AG09309 (cell line): ENCODE data around the gene CNKSR1.
A peak's percentile ranks its signal among the peaks of the same experiment; 100 is the strongest.

Experiments
- DNase-seq: peaks from one replicate; pipeline ENCODE4 v3.0.0-alpha.2; 2010; ENCODE audit warnings: low read depth
- H3K4me3 ChIP-seq: 2 replicates; pipeline ENCODE4 v1.5.1; 2011; ENCODE audit warnings: mild to moderate bottlenecking, low read depth, low read length, moderate library complexity; ENCODE audit not compliant: control insufficient read depth
- TF ChIP-seq, protein P1 (sequence below): IDR thresholded peaks from 2 replicates; pipeline ENCODE4 v1.5.1; 2011; ENCODE audit warnings: mild to moderate bottlenecking, low read depth, low read length, inconsistent platforms; ENCODE audit not compliant: insufficient read depth, control insufficient read depth; ENCODE audit errors: missing control alignments

Gene CNKSR1

DNA sequence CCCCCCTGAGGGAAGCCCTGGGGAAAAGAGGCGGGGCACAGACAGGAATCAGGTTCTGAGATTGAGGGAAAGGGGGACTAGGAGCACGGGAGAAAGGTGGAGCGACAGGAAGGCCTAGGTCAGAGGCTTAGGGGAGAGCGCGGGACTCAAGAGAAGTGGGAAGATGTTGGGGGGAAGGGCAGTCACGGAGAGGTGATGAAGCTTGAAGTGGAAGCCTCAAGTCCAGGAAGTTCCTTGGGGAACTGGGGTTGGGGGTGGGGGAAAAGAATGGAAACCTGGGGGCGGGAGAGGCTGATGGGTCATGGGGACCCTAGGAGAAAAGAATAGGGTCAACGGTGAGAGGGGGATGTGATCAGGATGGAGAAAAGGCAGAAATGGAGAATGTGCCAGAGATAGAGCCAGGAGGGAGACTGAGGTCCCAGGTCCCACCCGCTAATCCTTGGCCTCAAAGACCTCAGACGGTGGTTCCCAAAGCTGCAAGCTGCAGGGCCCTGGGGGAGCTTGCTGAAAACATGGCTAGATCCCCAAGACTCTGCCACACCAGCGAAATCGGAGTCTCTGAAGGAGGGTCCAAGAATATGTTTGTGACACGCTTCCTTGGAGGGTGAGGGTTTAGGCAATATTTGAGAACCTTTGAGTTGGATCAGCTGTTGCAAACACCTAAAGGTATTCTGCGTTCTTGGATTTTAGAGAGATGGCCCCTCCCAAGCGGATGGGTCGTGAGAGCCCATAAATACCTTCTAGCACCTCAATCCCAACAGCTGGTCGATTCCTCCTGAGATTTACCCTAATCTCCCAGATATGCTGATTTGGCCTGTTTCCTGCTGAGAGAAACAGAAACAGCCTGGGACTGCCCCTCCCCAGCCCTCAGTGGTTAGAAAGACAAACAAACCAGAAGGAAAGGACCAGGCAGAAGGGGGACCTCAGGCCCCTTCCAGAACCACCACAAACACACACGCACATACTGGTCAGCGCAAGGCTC, 12.1 kb upstream of the CNKSR1 start:
- H3K4me3 ChIP-seq, result no peak overlapping the region
- TF ChIP-seq, protein P1, sequence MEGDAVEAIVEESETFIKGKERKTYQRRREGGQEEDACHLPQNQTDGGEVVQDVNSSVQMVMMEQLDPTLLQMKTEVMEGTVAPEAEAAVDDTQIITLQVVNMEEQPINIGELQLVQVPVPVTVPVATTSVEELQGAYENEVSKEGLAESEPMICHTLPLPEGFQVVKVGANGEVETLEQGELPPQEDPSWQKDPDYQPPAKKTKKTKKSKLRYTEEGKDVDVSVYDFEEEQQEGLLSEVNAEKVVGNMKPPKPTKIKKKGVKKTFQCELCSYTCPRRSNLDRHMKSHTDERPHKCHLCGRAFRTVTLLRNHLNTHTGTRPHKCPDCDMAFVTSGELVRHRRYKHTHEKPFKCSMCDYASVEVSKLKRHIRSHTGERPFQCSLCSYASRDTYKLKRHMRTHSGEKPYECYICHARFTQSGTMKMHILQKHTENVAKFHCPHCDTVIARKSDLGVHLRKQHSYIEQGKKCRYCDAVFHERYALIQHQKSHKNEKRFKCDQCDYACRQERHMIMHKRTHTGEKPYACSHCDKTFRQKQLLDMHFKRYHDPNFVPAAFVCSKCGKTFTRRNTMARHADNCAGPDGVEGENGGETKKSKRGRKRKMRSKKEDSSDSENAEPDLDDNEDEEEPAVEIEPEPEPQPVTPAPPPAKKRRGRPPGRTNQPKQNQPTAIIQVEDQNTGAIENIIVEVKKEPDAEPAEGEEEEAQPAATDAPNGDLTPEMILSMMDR, result no peak
- no peak for DNase-seq

DNA sequence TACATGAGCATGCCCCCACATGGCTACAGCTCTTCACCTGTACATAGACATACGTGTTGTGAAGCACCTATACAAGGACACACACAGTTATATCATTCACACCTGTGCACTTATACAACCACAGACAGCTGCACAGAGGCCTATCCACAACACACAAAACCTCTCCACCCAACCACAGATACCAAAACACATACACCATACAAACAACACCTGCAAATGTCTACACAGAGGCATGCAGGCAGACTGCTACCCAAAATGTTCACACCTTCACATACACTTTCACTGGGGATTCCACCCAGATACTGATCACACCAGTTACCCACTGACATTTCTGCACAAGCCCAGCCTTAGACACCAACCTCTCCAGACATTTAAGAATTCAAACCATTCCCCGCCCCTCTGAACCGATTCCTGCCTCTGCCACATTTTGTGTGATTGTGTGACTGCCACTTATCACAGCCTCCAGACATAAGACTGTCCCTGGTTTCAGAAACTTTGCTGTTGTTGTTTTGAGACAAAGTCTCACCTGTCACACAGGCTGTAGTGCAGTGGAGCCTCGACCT, 10.5 kb upstream of the CNKSR1 start:
- TF ChIP-seq, protein P1, result no peak
- no peak for DNase-seq

DNA sequence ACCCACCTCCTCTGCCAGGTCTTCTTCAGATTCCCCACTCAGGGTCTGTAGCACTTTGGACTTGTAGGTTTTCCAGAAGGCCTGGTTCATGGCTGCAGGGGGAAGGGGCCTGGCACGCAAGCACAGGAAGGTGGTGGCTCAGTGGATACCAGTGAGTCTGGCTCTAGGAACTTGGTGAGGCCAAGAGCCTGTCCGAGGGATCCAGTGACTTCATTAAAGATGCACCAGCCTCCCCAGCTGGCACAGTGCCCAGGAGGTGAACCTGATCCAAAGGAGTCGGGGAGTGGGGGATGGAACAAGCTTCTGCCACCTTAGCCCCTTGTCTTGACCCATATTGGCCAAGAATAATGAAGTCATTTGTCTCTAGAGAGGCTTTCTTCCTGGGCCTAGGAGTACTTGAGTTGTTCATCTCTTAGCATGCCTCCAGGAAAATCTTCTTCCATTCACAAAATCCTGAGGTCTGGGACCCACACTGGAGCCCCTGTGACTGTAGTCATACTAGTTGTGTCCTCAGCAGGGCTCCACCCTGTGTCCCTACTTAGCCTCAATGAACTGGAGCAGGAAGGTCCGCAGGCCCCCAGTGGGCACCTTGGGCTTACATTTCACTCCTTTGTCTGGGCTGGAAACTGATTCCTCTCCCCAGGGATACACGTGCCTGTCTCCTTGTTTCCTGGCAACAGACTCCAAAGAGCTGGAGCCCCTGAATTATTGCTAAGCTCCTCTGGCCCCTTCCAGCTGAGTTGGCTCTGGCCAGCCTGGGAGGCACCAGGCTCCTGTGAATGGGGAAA, 8.7 kb upstream of the CNKSR1 start, which contains the start of gene C1orf232:
TSS of gene C1orf232 (minus strand) at position 554 of the 788 bp plus-strand sequence. CDS start at position 90, 464 bp downstream.
- peak within 1 kb of the TSS; percentile 94 for H3K4me3 ChIP-seq
- DNase-seq, result no peak
- TF ChIP-seq, protein P1, result no peak

More for the DNA sequence above, 10.5 kb upstream of the CNKSR1 start:
- H3K4me3 ChIP-seq, result no peak overlapping the region

DNA sequence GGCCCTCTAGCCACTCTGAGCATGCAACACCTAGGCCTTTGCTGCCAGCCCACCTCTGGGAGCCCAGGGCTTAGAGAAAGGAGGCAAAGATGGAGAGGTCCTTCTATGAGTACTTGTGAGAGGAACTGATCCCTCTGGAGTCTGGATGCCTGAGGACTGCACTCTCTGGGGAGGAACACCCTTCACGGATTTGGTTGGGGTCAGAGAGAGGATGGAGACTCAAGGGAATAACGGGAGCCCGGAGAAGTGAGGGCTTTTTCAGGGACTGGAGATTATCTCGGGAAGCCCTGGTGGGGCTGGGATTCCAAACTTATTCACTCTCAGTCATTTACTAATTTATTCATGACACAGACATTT, 8.1 kb upstream of the CNKSR1 start:
- no peak for DNase-seq
- peak overlapping the region; percentile 94 for H3K4me3 ChIP-seq
- TF ChIP-seq, protein P1, result no peak

DNA sequence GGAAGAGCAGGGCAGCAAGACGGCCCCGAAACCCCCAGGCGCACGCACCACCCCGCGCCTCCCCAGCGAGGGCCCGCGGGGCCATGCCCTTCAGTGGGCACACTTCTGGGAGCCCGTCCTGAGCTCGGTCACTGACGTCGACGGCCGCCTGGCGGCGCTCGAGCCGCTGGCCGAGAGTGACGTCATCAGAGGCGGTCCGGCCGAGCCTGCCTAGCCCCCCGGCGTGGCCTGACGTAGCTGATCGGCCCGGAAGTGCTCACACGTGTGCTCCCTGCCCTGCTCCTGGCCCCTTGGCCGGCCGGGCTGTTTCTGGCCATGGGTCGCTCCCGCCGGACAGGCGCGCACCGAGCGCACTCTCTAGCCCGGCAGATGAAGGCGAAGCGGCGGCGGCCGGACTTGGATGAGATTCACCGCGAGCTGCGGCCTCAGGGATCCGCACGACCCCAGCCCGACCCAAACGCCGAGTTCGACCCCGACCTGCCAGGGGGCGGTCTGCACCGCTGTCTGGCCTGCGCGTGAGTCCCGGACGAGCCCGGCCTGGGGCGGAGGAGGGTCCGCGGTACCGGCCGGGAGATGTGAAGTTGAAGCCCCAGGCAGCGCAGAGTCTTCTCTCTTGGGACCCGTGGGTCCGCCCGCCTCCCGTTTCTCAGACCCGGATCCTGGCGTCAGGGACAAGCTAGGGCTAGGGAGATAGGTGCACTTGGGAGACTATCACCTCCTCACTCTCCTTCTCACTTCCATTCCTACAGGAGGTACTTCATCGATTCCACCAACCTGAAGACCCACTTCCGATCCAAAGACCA, 7.4 kb upstream of the CNKSR1 start, which contains the start of gene ZNF593:
TSS of gene ZNF593 (plus strand) at position 240 of the 803 bp plus-strand sequence. CDS start at position 316, 76 bp downstream.
- TF ChIP-seq, protein P1, result peak; percentile 82
- DNase-seq, result peak; percentile 28
- peak within 1 kb of the TSS; percentile 94 for H3K4me3 ChIP-seq
